Uterus (tissue), 2 donors: ENCODE results near the gene EXOC4.

Experiments
- POLR2A ChIP-seq, 2 donors: fragments of 450-650 bp; IDR thresholded peaks; one replicate each; pipeline ENCODE4 v1.6.1; 2016; ENCODE audit warnings: antibody characterized with exemption in 2 of 2, mild to moderate bottlenecking in 1 of 2, moderate library complexity in 1 of 2
- TF ChIP-seq, protein P1 (sequence below), 4 experiments: fragments of 200-600 bp in 2 of 4; fragments of 450-650 bp in 2 of 4; sonication (generic) in 2 of 4; IDR thresholded peaks; one replicate each; pipeline ENCODE4 v1.5.1; 2016 to 2019; ENCODE audit warnings: antibody characterized with exemption in 4 of 4, mild to moderate bottlenecking in 2 of 4, moderate library complexity in 1 of 4

DNA sequence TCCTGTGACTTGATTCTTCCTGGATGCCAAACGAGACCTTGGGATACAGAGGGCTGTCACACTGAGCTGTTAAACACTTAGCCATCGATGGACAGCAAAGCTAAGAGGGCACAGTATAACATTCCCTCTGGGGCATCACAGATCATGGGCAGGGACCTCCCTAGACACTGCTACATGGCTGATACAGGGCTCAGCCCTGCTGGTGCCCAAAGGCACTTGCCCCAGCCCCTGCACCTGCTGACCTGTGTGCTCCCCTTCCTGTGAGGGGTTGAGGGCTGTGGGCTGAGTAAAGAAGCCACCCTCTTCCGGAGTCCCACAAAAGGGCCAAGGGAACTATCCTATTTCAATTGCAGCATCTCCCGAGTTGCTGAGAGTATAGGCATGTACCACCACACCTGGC is 337.9 kb downstream of the EXOC4 start:
- TF ChIP-seq, protein P1, sequence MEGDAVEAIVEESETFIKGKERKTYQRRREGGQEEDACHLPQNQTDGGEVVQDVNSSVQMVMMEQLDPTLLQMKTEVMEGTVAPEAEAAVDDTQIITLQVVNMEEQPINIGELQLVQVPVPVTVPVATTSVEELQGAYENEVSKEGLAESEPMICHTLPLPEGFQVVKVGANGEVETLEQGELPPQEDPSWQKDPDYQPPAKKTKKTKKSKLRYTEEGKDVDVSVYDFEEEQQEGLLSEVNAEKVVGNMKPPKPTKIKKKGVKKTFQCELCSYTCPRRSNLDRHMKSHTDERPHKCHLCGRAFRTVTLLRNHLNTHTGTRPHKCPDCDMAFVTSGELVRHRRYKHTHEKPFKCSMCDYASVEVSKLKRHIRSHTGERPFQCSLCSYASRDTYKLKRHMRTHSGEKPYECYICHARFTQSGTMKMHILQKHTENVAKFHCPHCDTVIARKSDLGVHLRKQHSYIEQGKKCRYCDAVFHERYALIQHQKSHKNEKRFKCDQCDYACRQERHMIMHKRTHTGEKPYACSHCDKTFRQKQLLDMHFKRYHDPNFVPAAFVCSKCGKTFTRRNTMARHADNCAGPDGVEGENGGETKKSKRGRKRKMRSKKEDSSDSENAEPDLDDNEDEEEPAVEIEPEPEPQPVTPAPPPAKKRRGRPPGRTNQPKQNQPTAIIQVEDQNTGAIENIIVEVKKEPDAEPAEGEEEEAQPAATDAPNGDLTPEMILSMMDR (IDR thresholded peaks at IDR 0.05) = no peak
- TF ChIP-seq POLR2A (IDR thresholded peaks at IDR 0.05) = no peak
